Uterus (tissue), 2 donors: ENCODE measurements around the gene PRSS36.

ENCODE experiments used
- POLR2A ChIP-seq, 2 donors: fragments of 450-650 bp; IDR thresholded peaks; one replicate each; pipeline ENCODE4 v1.6.1; 2016; ENCODE audit warnings: antibody characterized with exemption in 2 of 2, mild to moderate bottlenecking in 1 of 2, moderate library complexity in 1 of 2
- TF ChIP-seq, protein P1 (sequence below), 4 experiments: fragments of 200-600 bp in 2 of 4; fragments of 450-650 bp in 2 of 4; sonication (generic) in 2 of 4; IDR thresholded peaks; one replicate each; pipeline ENCODE4 v1.5.1; 2016 to 2019; ENCODE audit warnings: antibody characterized with exemption in 4 of 4, mild to moderate bottlenecking in 2 of 4, moderate library complexity in 1 of 4

DNA sequence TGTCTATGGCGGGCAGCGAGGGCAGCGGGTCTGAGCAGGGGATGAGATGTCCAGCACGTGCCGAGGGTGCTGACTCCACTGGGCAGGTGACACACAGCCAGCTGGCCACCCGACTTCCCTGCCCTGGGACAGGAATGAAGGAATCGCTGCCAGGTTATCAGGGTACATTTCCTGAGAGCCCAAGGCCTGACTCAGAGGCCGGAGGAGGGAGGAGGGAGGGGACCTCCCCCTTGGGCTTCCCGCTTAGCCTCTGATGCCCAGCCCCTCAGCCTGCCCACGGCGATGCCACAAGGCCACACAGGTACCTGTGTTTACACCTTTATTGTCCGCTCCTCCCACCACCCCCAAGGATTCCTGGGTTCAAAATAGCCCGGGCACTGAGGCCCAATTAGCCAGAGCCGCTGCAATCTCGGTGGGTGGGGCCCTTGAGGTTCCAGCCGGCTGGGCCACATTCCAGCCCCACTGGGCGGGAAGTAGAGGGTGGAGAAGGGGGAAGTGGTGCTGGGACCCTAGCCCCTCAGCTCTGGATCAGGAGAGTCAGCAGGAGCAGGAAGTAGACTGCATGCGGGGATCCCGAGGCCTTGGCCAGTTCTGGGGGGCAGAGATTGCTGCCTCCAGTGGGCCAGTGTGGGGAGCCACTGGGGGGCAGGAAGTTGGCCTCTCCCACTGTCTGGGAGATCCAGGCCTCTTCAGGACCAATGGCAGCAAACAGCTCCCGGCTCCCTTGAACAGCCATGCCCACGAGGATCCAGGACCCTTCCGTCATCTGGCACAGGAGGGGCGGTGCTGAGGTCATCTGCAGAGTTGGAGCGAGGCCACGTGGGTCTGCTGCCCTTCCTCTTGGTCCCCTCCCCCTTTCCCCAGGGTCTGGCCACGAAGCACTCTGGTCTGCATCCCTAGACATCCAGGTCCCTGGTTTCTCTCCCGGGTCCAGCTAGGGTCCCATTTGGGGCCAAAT is 11.0 kb downstream of the PRSS36 start:
- TF ChIP-seq, protein P1, sequence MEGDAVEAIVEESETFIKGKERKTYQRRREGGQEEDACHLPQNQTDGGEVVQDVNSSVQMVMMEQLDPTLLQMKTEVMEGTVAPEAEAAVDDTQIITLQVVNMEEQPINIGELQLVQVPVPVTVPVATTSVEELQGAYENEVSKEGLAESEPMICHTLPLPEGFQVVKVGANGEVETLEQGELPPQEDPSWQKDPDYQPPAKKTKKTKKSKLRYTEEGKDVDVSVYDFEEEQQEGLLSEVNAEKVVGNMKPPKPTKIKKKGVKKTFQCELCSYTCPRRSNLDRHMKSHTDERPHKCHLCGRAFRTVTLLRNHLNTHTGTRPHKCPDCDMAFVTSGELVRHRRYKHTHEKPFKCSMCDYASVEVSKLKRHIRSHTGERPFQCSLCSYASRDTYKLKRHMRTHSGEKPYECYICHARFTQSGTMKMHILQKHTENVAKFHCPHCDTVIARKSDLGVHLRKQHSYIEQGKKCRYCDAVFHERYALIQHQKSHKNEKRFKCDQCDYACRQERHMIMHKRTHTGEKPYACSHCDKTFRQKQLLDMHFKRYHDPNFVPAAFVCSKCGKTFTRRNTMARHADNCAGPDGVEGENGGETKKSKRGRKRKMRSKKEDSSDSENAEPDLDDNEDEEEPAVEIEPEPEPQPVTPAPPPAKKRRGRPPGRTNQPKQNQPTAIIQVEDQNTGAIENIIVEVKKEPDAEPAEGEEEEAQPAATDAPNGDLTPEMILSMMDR (IDR thresholded peaks at IDR 0.05): no peak
- no peak for TF ChIP-seq POLR2A (IDR thresholded peaks at IDR 0.05)
